ENCODE results near the gene COP1. TPM values are rescaled to one million over a fixed set of nuclear protein-coding genes. Genes with fewer than 3 reads are reported as not detected.
"Not testable (repeated sequence)": the region's sequence is repeated elsewhere in the genome, so short reads cannot be mapped to it uniquely, and the experiment has no call there.

The COP1 gene
- total RNA-seq, 2 donors from 2014 or later: 50.6 to 53.3 TPM

DNA sequence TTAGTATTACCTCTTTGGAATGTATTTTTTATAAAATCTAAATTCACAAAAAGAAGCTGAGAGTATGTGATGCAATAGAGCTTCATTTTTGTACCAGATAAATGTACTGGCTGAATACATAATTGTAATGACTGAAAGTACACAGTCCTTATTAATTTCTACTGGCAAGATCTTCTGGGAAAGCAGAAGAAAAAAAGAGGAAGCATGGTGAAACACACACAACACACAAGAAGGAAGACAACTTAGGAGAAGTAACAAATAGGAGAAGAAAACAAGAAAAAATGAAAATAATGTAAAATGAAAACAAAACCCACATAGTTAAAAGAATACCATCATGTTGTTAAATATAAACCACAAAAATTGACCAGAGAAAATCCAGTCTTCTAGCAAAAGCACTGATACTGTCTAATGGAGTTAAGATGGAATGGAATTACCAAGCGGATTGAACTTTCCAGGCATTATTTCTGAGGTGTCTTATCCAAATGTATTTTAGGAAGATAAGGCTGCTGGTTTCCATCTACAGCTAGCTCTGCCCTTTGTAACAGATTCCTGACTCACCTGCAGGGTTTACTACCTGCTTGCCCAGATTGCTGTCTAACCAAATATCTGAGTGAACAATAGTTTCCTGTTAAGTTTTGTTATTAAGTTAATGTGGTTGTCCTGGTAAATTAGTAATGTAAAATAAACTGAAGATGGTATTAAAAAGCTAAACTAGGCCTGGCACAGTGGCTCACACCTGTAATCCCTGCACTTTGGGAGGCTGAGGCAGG, 4.5 kb upstream of the COP1 start:
- no peaks in the 10 kb centered on the region for H3K36me3 Mint-ChIP-seq
- H3K27ac Mint-ChIP-seq: no peak overlapping the region
- no peak overlapping the region for H3K4me3 Mint-ChIP-seq

DNA sequence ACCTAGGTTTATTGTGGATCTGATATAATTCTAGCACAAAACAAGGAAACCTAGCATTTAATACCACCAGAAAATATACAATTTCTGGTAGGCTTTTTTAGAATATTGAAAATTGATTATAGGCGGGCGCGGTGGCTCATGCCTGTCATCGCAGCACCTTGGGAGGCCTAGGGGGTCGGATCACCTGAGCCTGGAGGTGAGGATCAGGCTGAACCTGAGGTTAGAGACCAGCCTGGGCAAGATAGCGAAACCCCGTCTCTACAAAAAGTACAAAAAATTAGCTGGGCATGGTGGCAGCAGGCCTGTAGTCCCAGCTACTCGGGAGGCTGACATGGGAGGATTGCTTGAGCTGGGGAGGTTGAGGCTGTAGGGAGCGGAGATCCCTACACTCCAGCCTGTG, 948 bp upstream of the COP1 start:
- no peak for DNase-seq (ENCODE audit: low spot score)
- Mint-ChIP-seq H3K4me3 (peak overlapping the region; percentile 93), H3K4me1 (ENCODE audit: low read depth in 2 of 2) (peaks cover 21 to 33% of the 10 kb centered on the region in 2 donors), H3K27ac (peak overlapping the region; percentile 89 to 92), H3K27me3 (no peaks in the 10 kb centered on the region), H3K36me3 (no peaks in the 10 kb centered on the region), H3K9me3 (no peaks in the 10 kb centered on the region)
- no peak for ATAC-seq

More for the DNA sequence above, 4.5 kb upstream of the COP1 start:
- ATAC-seq (no peak), DNase-seq (ENCODE audit: low spot score) (no peak)
- H3K27me3 Mint-ChIP-seq: peaks cover 6 to 10% of the 10 kb centered on the region in 2 donors
- H3K4me1 Mint-ChIP-seq (ENCODE audit: low read depth in 2 of 2): peaks cover 8% of the 10 kb centered on the region in 2 donors
- no peaks in the 10 kb centered on the region for H3K9me3 Mint-ChIP-seq

DNA sequence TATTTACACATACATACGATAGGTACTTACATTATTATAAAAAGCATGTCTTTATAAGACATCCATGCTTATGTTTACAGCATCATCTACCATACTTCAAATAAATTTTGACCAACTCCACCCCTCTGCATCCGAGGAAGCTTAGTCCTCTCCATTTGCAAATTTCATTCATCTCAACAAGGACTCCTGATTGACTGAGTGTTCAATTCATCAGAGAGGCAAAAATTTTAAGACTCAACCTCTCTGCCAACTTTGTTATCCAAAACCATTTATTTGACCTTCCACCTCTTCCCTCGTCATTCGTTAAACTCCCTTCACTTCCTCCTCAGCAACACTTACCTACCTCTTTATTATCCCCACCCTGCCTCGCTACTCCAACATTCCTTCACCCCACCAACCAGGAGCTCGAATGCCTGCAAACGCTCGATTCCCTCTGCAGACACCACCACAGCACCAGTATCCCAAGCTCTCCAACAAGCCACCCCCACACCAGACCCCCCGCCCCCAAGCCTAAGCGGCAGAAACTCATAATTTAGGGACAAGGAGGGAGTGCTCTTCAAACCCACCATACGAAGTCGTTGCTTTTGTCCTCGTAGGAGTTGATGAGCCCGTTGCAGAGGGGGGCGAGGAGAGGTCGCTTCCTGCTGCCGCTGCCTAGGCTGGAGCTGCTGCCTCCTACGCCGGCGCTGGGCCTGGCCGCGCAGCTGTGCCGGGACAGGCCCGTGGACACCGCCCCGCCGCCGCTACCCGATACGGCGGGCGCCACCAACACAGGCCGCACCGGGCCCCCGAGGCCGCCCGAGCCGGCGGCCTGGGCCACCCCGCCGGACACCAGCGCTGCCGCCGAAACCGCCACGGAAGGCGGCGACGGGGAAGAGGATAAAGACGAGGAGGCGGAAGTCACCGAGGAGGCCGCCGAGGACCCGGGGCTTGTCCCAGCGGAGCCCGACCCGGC, 803 bp downstream of the COP1 start:
- Mint-ChIP-seq H3K4me3 (peak overlapping the region; percentile 93), H3K9me3 (no peaks in the 10 kb centered on the region), H3K36me3 (no peaks in the 10 kb centered on the region), H3K4me1 (ENCODE audit: low read depth in 2 of 2) (peaks cover 30 to 33% of the 10 kb centered on the region in 2 donors), H3K27ac (peak overlapping the region; percentile 89 to 93), H3K27me3 (no peaks in the 10 kb centered on the region)
- peak; percentile 57 to 58 for ATAC-seq
- no peak for DNase-seq (ENCODE audit: low spot score)

DNA sequence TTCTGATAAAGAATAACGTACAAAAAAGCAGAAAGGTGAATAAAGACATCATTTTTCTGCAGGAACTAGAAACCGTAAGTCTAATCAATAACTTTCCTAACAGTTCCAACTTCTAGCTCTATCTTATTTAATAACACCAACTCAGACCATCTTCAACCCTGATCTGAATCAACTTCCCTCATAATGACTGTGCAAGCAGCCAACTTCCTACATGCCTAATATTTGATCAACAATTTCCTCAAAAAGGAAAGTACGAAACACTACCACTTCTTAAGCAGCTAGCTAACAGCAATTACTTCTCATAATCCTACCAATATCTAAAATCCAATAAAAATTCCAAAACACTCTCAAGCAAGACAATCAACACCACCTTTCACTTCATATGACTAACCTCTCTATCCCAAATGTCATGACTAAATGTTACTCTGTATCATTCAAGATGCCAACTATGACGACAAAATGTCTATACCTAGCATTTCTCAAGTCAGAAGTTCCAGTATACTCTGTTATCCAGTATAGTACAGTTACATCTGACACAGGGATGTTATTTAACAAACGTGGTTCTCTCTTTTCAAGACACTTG, 1.7 kb downstream of the COP1 start:
- Mint-ChIP-seq H3K27me3 (no peaks in the 10 kb centered on the region), H3K36me3 (no peaks in the 10 kb centered on the region), H3K27ac (peak overlapping the region; percentile 89 to 93), H3K9me3 (no peaks in the 10 kb centered on the region), H3K4me1 (ENCODE audit: low read depth in 2 of 2) (peaks cover 33 to 38% of the 10 kb centered on the region in 2 donors), H3K4me3 (peak overlapping the region; percentile 89)
- DNase-seq (ENCODE audit: low spot score) (no peak), ATAC-seq (no peak)

DNA sequence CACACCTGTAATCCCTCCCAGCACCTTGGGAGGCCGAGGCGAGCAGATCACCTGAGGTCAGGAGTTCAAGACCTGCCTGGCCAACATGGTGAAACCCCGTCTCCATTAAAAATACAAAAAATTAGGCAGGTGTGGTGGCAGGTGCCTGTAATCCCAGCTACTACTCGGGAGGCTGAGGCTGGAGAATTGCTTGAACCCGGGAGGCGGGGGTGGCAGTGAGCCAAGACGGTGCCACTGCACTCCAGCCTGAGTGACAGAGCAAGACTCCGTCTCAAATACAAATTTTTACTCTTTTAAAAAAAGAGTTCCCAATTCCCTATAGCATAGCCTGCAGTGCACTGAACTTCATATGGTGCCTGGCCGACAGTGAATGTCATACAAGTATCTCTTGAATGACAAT, 2.4 kb downstream of the COP1 start:
- not testable (repeated sequence) for H3K27me3 Mint-ChIP-seq; H3K36me3 Mint-ChIP-seq; DNase-seq (ENCODE audit: low spot score); H3K9me3 Mint-ChIP-seq; ATAC-seq
- Mint-ChIP-seq H3K27ac (peak overlapping the region in 1 of 2 donors; percentile 93), H3K4me1 (ENCODE audit: low read depth in 2 of 2) (peaks cover 37 to 45% of the 10 kb centered on the region in 2 donors), H3K4me3 (peak overlapping the region; percentile 89)

DNA sequence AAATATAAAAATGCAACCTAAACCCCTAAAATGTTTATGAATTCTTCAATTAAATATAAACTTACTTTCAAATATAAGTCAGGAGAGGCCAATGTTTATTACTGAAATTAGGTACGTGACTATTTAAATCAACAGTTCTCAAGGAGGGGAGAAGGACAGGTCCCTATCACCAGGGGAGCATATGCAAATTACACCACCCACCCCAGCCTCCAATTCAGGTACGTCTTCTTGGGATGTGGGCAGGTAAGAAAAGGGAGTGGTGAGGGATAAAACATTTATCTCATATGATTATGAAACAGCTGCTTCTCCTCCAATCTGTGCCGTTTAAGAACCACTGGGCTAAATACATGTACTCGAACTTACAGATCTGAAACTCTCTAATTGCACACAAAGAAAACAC, 3.4 kb downstream of the COP1 start:
- no peak for DNase-seq (ENCODE audit: low spot score)
- Mint-ChIP-seq H3K4me1 (ENCODE audit: low read depth in 2 of 2) (peaks cover 37 to 52% of the 10 kb centered on the region in 2 donors), H3K36me3 (no peaks in the 10 kb centered on the region)

DNA sequence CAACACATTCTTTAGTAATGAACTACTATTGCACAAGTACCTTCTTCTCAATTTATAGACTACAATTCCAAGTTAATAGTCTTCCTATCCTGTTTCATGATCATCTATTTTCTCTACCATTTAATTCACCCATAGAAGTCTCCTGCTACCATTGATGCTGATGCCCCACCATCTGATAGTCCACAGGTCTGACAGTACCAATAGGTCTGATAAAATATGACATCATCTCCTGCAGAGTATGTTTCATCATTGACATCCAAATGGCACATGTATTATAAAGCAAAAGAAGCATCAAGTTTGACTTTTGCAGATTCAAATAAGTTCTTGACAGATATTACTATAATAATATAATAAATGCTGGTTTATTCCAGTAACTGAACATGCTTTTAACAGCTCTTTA, 5.5 kb downstream of the COP1 start:
- Mint-ChIP-seq H3K36me3 (no peaks in the 10 kb centered on the region), H3K27ac (no peak overlapping the region), H3K4me3 (no peak overlapping the region), H3K4me1 (ENCODE audit: low read depth in 2 of 2) (peaks cover 37 to 59% of the 10 kb centered on the region in 2 donors), H3K9me3 (no peaks in the 10 kb centered on the region), H3K27me3 (no peaks in the 10 kb centered on the region)
- no peak for ATAC-seq
- DNase-seq (ENCODE audit: low spot score): no peak

More for the DNA sequence above, 3.4 kb downstream of the COP1 start:
- no peak overlapping the region for H3K4me3 Mint-ChIP-seq
- no peaks in the 10 kb centered on the region for H3K27me3 Mint-ChIP-seq
- no peak overlapping the region for H3K27ac Mint-ChIP-seq
- H3K9me3 Mint-ChIP-seq: no peaks in the 10 kb centered on the region
- ATAC-seq: no peak

DNA sequence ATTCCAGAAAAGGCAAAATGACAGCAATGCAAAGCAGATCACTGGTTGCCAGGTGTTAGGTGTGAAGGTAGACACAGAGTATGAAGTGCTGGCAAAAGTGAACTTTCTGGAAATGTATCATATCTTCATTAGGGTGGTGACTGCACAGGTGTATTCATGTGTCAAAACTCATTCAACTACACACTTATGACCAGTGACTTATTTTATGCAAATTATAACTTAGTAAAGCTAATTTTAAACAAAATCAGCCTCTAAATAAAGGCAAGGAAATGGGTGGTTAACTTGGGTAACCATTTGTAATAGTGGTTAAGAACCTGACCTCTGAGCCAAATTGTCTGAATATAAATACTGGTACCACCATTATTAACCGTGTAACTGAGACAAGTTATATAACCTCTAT, 7.4 kb downstream of the COP1 start:
- no peak for DNase-seq (ENCODE audit: low spot score)
- no peak overlapping the region for H3K4me3 Mint-ChIP-seq
- H3K36me3 Mint-ChIP-seq: no peaks in the 10 kb centered on the region
- no peak overlapping the region for H3K27ac Mint-ChIP-seq
- ATAC-seq: no peak
- H3K27me3 Mint-ChIP-seq: no peaks in the 10 kb centered on the region
- peaks cover 40 to 61% of the 10 kb centered on the region in 2 donors for H3K4me1 Mint-ChIP-seq (ENCODE audit: low read depth in 2 of 2)
- no peaks in the 10 kb centered on the region for H3K9me3 Mint-ChIP-seq

DNA sequence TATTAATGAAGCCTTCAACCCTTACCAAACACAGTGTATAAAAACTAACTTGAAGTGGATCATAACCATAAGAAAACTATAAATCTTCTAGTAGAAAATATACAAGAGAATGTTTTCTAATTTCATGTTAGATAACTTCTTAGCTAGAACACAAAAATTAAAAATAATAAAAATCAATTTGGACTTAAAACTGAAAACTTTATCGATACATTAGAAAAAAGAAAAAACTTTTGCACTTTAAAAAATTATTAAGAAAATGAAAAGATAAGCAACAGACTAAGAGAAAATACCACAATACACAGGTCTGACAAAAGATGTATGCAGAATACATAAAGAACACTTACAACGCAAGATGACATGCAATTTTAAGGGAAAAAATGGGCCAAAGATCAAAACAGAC, 8.7 kb downstream of the COP1 start:
- ATAC-seq: no peak
- no peaks in the 10 kb centered on the region for H3K27me3 Mint-ChIP-seq
- no peak overlapping the region for H3K4me3 Mint-ChIP-seq
- H3K4me1 Mint-ChIP-seq (ENCODE audit: low read depth in 2 of 2): peaks cover 48 to 65% of the 10 kb centered on the region in 2 donors
- no peaks in the 10 kb centered on the region for H3K36me3 Mint-ChIP-seq
- H3K9me3 Mint-ChIP-seq: no peaks in the 10 kb centered on the region
- no peak overlapping the region for H3K27ac Mint-ChIP-seq
- DNase-seq (ENCODE audit: low spot score): no peak

DNA sequence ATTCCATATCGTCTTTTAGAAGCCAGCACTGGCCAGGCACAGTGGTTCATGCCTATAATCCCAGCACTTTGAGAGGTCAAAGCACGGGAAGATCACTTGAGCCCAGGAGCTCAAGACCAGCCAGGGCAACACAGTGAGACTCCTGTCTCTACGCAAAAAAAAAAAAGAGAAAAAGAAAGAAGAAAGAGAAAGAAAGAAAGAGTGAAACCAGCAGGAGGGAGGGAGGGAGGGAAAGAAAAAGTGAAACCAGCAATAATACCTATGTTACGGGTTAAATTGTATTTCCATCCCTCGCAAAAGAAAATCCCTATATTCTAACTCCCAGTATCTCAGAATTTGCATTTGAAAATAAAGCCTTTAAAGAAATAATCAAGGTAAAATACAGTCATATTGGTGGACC, 10.4 kb downstream of the COP1 start:
- ATAC-seq: no peak

DNA sequence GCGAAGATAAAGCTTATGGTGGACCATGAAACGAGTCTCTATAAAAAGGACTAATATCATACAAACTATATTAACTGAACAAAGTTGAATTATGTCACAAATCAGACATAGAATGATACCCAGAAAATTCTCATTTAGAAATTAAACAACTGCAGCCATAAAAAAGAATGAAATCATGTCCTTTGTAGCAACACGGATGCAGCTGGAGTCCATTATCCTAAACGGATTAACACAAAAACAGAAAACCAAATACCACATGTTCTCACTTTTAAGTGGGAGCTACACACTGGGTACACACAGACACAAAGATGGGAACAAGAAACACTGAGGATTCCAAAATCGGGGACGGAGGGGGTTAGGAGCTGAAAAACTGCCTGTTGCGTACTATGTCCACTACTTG, 11.5 kb downstream of the COP1 start:
- Mint-ChIP-seq H3K4me3 (peak overlapping the region; percentile 75), H3K4me1 (ENCODE audit: low read depth in 2 of 2) (peaks cover 56 to 85% of the 10 kb centered on the region in 2 donors), H3K27me3 (no peaks in the 10 kb centered on the region), H3K9me3 (no peaks in the 10 kb centered on the region), H3K27ac (peak overlapping the region in 1 of 2 donors; percentile 92), H3K36me3 (no peaks in the 10 kb centered on the region)
- ATAC-seq (no peak), DNase-seq (ENCODE audit: low spot score) (no peak)

More for the DNA sequence above, 10.4 kb downstream of the COP1 start:
- peak overlapping the region; percentile 75 for H3K4me3 Mint-ChIP-seq
- H3K36me3 Mint-ChIP-seq: no peaks in the 10 kb centered on the region
- no peak for DNase-seq (ENCODE audit: low spot score)
- H3K27ac Mint-ChIP-seq: peak overlapping the region in 1 of 2 donors; percentile 63
- peaks cover 57 to 82% of the 10 kb centered on the region in 2 donors for H3K4me1 Mint-ChIP-seq (ENCODE audit: low read depth in 2 of 2)
- H3K9me3 Mint-ChIP-seq: no peaks in the 10 kb centered on the region
- no peaks in the 10 kb centered on the region for H3K27me3 Mint-ChIP-seq

DNA sequence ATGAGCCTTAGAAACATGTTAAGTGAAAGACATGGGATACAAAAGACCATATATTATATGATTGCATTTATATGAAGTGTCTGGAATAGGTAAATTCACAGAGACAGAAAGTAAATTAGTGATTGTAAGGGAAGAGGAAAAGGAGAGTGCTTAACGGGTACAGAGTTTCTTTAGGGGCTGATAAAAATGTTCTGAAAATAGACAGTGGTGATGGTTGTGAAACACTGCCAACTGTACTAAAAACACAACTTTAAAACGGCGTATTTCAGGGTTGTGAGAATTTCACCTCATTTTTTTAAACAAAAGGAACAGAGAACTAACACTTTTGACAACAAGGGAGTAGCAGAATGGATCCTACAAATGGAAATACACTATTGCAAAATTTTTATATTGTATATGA, 13.4 kb downstream of the COP1 start:
- DNase-seq (ENCODE audit: low spot score) (no peak), ATAC-seq (peak; percentile 20 to 69)
- H3K36me3 Mint-ChIP-seq: no peaks in the 10 kb centered on the region
- H3K4me3 Mint-ChIP-seq: peak overlapping the region; percentile 55
- no peaks in the 10 kb centered on the region for H3K27me3 Mint-ChIP-seq
- peaks cover 54 to 73% of the 10 kb centered on the region in 2 donors for H3K4me1 Mint-ChIP-seq (ENCODE audit: low read depth in 2 of 2)
- H3K27ac Mint-ChIP-seq: peak overlapping the region; percentile 65 to 92
- H3K9me3 Mint-ChIP-seq: no peaks in the 10 kb centered on the region

DNA sequence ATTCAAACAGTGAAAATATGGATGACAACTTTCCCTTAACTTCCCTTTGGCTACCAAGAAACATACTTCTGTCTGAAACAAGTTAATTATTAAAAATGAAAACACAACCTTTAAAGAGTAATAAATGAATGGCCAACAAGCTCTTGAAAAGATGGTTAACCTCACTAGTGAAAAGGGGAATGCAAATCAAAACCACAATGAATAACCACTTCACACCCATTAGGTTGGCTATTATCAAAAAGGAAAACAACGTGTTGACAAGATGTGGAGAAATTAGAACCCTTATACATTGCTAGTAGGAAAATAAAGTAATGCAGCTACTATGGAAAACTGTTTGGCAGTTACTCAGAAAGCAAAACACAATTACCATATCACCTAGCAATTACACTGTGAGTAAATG, 14.1 kb downstream of the COP1 start:
- no peaks in the 10 kb centered on the region for H3K9me3 Mint-ChIP-seq
- ATAC-seq (peak; percentile 88 to 89), DNase-seq (ENCODE audit: low spot score) (no peak)
- H3K4me1 Mint-ChIP-seq (ENCODE audit: low read depth in 2 of 2): peaks cover 56 to 70% of the 10 kb centered on the region in 2 donors
- peak overlapping the region; percentile 83 for H3K4me3 Mint-ChIP-seq
- H3K27me3 Mint-ChIP-seq: no peaks in the 10 kb centered on the region
- peak overlapping the region; percentile 65 to 92 for H3K27ac Mint-ChIP-seq
- no peaks in the 10 kb centered on the region for H3K36me3 Mint-ChIP-seq

Measured in natural killer cell treated with Interleukin-12 subunit alpha and Interleukin-12 subunit beta and Interleukin-15 and Interleukin-18, amount 100 ng/mL, for 72 hours (primary cell).